ENCODE results near the gene KDM4E.

GRCh38 chr11:94987378-94987777 lies 37.7 kb upstream of the KDM4E start:
- no peak for TF ChIP-seq CTCF (IDR thresholded peaks at IDR 0.05; ENCODE audit: low read depth, low read length, poor library complexity, severe bottlenecking)
- no peak for TF ChIP-seq EZH2phosphoT487 (IDR thresholded peaks at IDR 0.05; ENCODE audit: borderline replicate concordance, low read length)
